ENCODE data around the gene MAN1A1. TPM values are rescaled to one million over a fixed set of nuclear protein-coding genes. Genes with fewer than 3 reads are reported as not detected.

The MAN1A1 gene
- total RNA-seq, 2 donors from 2014 or later = 85.4 to 109 TPM

DNA sequence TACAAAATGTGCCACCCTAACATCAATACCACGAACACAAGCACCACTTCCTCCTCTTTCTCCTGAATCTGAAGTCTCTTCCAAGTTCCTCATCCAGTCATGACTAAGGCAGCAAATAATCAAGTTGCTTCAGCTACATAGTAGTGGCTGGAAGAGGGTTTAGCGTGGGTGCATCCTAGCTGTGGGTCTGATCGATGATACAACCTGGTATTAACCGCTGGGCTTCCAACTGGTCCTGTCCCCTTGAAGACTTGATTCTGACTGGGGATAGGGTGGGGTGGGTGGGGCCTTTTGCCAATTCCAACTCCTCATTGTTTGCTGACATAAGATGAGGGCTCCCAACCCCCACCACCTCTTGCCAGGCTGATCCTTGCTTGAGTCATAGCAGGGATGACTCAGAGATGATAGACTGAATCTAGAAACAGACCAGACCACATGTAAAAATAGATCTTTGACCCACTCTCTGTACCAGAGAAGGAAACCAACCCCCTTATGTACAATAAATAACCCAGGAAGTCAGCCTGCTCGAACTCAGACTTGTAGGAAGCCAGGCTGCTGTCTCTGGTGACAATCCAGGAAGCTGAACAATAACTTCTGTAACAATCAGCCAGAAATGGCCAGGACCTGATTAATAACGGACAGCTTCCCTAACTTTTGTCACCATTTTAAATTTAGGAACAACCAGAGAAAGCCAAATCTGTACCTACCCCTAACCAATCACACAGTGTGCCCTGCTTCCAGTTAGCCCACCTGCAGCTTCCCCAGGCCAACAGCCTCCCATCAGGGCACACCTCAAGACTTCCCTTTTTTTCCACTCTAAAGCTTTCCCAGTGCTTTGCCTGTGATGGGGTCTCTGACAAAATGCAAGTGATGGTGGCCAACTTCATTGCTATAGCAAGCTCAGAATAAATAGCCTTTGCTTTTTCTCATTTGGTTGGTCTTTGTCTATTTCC, 202.2 kb downstream of the MAN1A1 start:
- peak in 3 of 4 donors; percentile 42 to 63 (median 59) for DNase-seq
- intact Hi-C loops (cut with DNase I) = no loop called here

DNA sequence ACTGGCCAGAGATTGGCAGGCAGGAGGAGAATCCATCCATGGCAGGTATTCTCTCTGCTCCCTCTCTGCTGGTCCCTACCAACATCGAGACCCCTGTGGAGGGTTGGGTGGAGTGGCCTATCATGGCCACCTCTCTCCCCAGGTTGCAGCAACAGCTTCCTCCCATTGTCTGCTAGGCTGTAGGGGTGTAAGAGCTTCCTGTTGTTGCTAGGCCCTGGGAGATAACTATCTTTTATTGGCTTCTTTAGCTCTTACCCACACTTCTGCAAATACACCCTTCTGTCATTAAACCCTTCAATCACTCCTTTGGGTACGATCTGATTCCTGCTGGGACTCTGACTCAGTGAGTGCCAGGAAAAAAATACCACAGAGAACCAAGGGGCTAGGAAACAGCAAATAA, 204.4 kb downstream of the MAN1A1 start:
- Histone ChIP-seq H3K36me3 (replicated peaks in 1 of 2; ENCODE audit: insufficient read depth in 1 of 2, low read depth in 2 of 2) (no peaks in the 10 kb centered on the region), H3K27me3 (no peaks in the 10 kb centered on the region), H3K4me1 (peaks cover 15% of the 10 kb centered on the region), H3K4me3 (no peak overlapping the region), H3K9me3 (no peaks in the 10 kb centered on the region), H3K27ac (no peak overlapping the region)
- TF ChIP-seq, protein P1, sequence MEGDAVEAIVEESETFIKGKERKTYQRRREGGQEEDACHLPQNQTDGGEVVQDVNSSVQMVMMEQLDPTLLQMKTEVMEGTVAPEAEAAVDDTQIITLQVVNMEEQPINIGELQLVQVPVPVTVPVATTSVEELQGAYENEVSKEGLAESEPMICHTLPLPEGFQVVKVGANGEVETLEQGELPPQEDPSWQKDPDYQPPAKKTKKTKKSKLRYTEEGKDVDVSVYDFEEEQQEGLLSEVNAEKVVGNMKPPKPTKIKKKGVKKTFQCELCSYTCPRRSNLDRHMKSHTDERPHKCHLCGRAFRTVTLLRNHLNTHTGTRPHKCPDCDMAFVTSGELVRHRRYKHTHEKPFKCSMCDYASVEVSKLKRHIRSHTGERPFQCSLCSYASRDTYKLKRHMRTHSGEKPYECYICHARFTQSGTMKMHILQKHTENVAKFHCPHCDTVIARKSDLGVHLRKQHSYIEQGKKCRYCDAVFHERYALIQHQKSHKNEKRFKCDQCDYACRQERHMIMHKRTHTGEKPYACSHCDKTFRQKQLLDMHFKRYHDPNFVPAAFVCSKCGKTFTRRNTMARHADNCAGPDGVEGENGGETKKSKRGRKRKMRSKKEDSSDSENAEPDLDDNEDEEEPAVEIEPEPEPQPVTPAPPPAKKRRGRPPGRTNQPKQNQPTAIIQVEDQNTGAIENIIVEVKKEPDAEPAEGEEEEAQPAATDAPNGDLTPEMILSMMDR (IDR thresholded peaks at IDR 0.05) = no peak
- no peak for TF ChIP-seq POLR2A (IDR thresholded peaks at IDR 0.05)
- ATAC-seq = no peak
- DNase-seq = no peak
- 55 to 64% methylated on average over 2 of the region's 2 CpGs for WGBS, 2 donors
- intact Hi-C loops (cut with DNase I) = no loop called here

More for the DNA sequence above, 202.2 kb downstream of the MAN1A1 start:
- H3K9me3 ChIP-seq = no peaks in the 10 kb centered on the region
- WGBS, 2 donors = 62 to 68% methylated on average over 5 to 6 of the region's 6 CpGs
- no peaks in the 10 kb centered on the region for H3K27me3 ChIP-seq
- TF ChIP-seq POLR2A (IDR thresholded peaks at IDR 0.05) = no peak
- TF ChIP-seq, protein P1 (IDR thresholded peaks at IDR 0.05) = no peak
- H3K4me3 ChIP-seq = no peak overlapping the region
- ATAC-seq = peak; percentile 36
- H3K36me3 ChIP-seq (replicated peaks in 1 of 2; ENCODE audit: insufficient read depth in 1 of 2, low read depth in 2 of 2) = no peaks in the 10 kb centered on the region
- H3K4me1 ChIP-seq = peaks cover 15% of the 10 kb centered on the region
- peak overlapping the region in 2 of 4 donors; percentile 4 to 57 for H3K27ac ChIP-seq

DNA sequence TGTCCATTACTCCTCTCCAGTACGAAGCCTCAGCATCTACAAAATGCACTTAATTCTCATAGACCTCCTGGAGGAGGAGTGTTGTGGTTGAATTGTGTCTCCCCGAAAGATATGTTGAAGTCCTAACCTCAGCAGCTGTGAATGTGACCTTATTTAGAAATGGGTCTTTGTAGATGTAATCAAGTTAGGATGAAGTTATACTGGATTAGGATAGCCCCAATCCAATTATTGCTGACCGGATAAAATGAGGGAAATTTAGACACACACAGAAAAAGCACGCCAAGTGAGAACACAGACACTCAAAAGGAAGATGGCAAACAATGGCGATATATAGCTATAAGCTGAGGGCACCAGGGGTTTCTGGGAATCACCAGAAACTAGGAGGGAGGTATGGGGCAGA, 206.9 kb downstream of the MAN1A1 start:
- WGBS, 2 donors = 91 to 98% methylated on average over 5 of the region's 5 CpGs
- intact Hi-C loops (cut with DNase I) = no loop called here
- no peaks in the 10 kb centered on the region for H3K27me3 ChIP-seq
- ATAC-seq (no peak), DNase-seq (no peak)
- H3K9me3 ChIP-seq = no peaks in the 10 kb centered on the region
- H3K4me3 ChIP-seq = no peak overlapping the region
- no peaks in the 10 kb centered on the region for H3K36me3 ChIP-seq (replicated peaks in 1 of 2; ENCODE audit: insufficient read depth in 1 of 2, low read depth in 2 of 2)
- H3K27ac ChIP-seq = no peak overlapping the region
- TF ChIP-seq, protein P1 (IDR thresholded peaks at IDR 0.05) = no peak
- no peak for TF ChIP-seq POLR2A (IDR thresholded peaks at IDR 0.05)
- H3K4me1 ChIP-seq = peaks cover 13% of the 10 kb centered on the region

DNA sequence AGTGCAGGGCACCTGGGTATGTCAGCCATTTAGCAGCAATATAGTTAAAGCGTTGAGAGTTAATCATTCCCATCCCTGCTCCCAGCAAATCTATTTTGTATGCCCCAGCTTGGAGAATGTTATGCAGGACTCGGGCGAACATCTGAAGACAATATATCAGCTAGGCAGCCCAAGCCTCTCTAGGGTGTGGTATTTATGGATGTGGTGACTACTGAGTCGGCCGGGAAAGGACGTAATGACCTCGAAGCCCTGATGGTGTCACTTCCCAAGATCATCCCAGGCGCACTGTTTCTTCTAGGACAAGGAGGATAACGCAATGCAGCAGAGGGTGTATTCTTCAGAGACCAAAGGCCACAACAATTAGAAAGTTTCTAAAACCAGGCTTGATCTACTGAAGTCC, 207.5 kb downstream of the MAN1A1 start:
- H3K4me1 ChIP-seq = peaks cover 18% of the 10 kb centered on the region
- no peak overlapping the region for H3K4me3 ChIP-seq
- no peak for TF ChIP-seq POLR2A (IDR thresholded peaks at IDR 0.05)
- TF ChIP-seq, protein P1 (IDR thresholded peaks at IDR 0.05) = no peak
- no peaks in the 10 kb centered on the region for H3K36me3 ChIP-seq (replicated peaks in 1 of 2; ENCODE audit: insufficient read depth in 1 of 2, low read depth in 2 of 2)
- H3K9me3 ChIP-seq = no peaks in the 10 kb centered on the region
- intact Hi-C loops (cut with DNase I) = no loop called here
- ATAC-seq (no peak), DNase-seq (no peak)
- no peak overlapping the region for H3K27ac ChIP-seq
- H3K27me3 ChIP-seq = no peaks in the 10 kb centered on the region
- 86 to 94% methylated on average over 9 of the region's 9 CpGs for WGBS, 2 donors

Measured in body of pancreas (tissue), 4 donors.